Hippocampal formation (tissue), 2 donors: ENCODE data around the gene CCDC154.
"Not testable (repeated sequence)": the region's sequence is repeated elsewhere in the genome, so short reads cannot be mapped to it uniquely, and the experiment has no call there.

Source experiments
- DNase-seq, 2 donors: peaks; one replicate each; lab custom pipeline; 2025; lab: John Stamatoyannopoulos, UW

CCDC154 gene

GRCh38 chr16:1474082-1474795, 29.9 kb upstream of the CCDC154 start:
- no peak for DNase-seq

GRCh38 chr16:1472974-1473373, 28.6 kb upstream of the CCDC154 start:
- DNase-seq: no peak

- DNase-seq: no peak
Observed at GRCh38 chr16:1471569-1472194, 27.3 kb upstream of the CCDC154 start.

GRCh38 chr16:1470481-1471251, 26.3 kb upstream of the CCDC154 start:
- DNase-seq: no peak

- DNase-seq: no peak
Observed at GRCh38 chr16:1469693-1470201, 25.4 kb upstream of the CCDC154 start.

- DNase-seq: not testable (repeated sequence)
Observed at GRCh38 chr16:1469141-1469540, 24.8 kb upstream of the CCDC154 start.

GRCh38 chr16:1468426-1468810, 24.1 kb upstream of the CCDC154 start:
- no peak for DNase-seq

GRCh38 chr16:1466968-1467521, 22.7 kb upstream of the CCDC154 start:
- no peak for DNase-seq

- DNase-seq: no peak
Observed at GRCh38 chr16:1466054-1466453, 21.7 kb upstream of the CCDC154 start.

GRCh38 chr16:1465567-1465915, 21.2 kb upstream of the CCDC154 start:
- no peak for DNase-seq

- no peak for DNase-seq
Observed at GRCh38 chr16:1464894-1465566, 20.7 kb upstream of the CCDC154 start.

GRCh38 chr16:1464196-1464893, 20.0 kb upstream of the CCDC154 start:
- DNase-seq: no peak

- DNase-seq: no peak
Observed at GRCh38 chr16:1461146-1461545, 16.8 kb upstream of the CCDC154 start.

GRCh38 chr16:1460602-1461138, 16.3 kb upstream of the CCDC154 start:
- no peak for DNase-seq

- no peak for DNase-seq
Observed at GRCh38 chr16:1459967-1460366, 15.6 kb upstream of the CCDC154 start.

GRCh38 chr16:1458977-1459341, 14.6 kb upstream of the CCDC154 start:
- no peak for DNase-seq

GRCh38 chr16:1458336-1458976, 14.1 kb upstream of the CCDC154 start:
- DNase-seq: no peak

- no peak for DNase-seq
Observed at GRCh38 chr16:1457489-1458245, 13.3 kb upstream of the CCDC154 start.

GRCh38 chr16:1456951-1457350, 12.6 kb upstream of the CCDC154 start:
- DNase-seq: no peak
